Vagina (tissue), 2 donors: ENCODE results near the gene FGFR3.

Experiments used
- CTCF ChIP-seq, 3 experiments: fragments of 450-650 bp in 2 of 3; fragments of 200-600 bp in 1 of 3; sonication (generic) in 1 of 3; IDR thresholded peaks; one replicate each; pipeline ENCODE4 v1.5.1; 2017 to 2019; ENCODE audit warnings: antibody characterized with exemption in 3 of 3, mild to moderate bottlenecking in 2 of 3, moderate library complexity in 2 of 3
- POLR2A ChIP-seq, 2 donors: fragments of 450-650 bp; IDR thresholded peaks; one replicate each; pipeline ENCODE4 v1.6.1; 2017; ENCODE audit warnings: antibody characterized with exemption in 2 of 2, mild to moderate bottlenecking in 2 of 2, moderate library complexity in 2 of 2

GRCh38 chr4:1786544-1787362 lies 6.3 kb upstream of the FGFR3 start:
- no peak for TF ChIP-seq CTCF (IDR thresholded peaks at IDR 0.05)
- no peak for TF ChIP-seq POLR2A (IDR thresholded peaks at IDR 0.05)
